Measurements from ENCODE around the gene EMSY. TPM values are rescaled to one million over a fixed set of nuclear protein-coding genes. Genes with fewer than 3 reads are reported as not detected.

The EMSY gene
- total and polyA plus RNA-seq, 12 donors = 7.0 to 48.0 (median 16.4) TPM

GRCh38 chr11:76559346-76559745 is 114.5 kb downstream of the EMSY start:
- no peaks in the 10 kb centered on the region for H3K9me3 ChIP-seq (replicated peaks in 1 of 3)
- H3K27ac ChIP-seq = no peak overlapping the region
- TF ChIP-seq POLR2A (IDR thresholded peaks at IDR 0.05) (no peak), CTCF (IDR thresholded peaks at IDR 0.05) (no peak)
- peaks cover 0 to 2% of the 10 kb centered on the region in 2 donors for H3K4me1 ChIP-seq (replicated peaks in 1 of 2)
- no peak overlapping the region for H3K4me3 ChIP-seq
- H3K36me3 ChIP-seq (replicated peaks in 1 of 2) = no peaks in the 10 kb centered on the region
- H3K27me3 ChIP-seq = no peaks in the 10 kb centered on the region
- DNase-seq = no peak
- WGBS, 4 donors = 69 to 86% (median 81%) methylated on average over 1 of the region's 1 CpG
- intact Hi-C loops (cut with DNase I) = loop anchor here in 1 of 2 donors (10.0 kb wide), 1 partner anchor 125 kb away; no protein-coding TSS in a partner anchor

- no peaks in the 10 kb centered on the region for H3K9me3 ChIP-seq (replicated peaks in 1 of 3)
- H3K27ac ChIP-seq = no peak overlapping the region
- H3K27me3 ChIP-seq = no peaks in the 10 kb centered on the region
- WGBS, 4 donors = 30 to 46% (median 39%) methylated on average over 5 of the region's 5 CpGs
- TF ChIP-seq POLR2A (IDR thresholded peaks at IDR 0.05) (no peak), CTCF (IDR thresholded peaks at IDR 0.05) (no peak)
- no peak overlapping the region for H3K4me3 ChIP-seq
- no peaks in the 10 kb centered on the region for H3K36me3 ChIP-seq (replicated peaks in 1 of 2)
- no peaks in the 10 kb centered on the region for H3K4me1 ChIP-seq (replicated peaks in 1 of 2)
- intact Hi-C loops (cut with DNase I) = loop anchor here in 1 of 2 donors (5.0 kb wide), 1 partner anchor 122 kb away; no protein-coding TSS in a partner anchor
- DNase-seq = peak in 2 of 7 donors; percentile 19 to 22
Observed at GRCh38 chr11:76560219-76560618, 115.4 kb downstream of the EMSY start.

- Histone ChIP-seq H3K9me3 (replicated peaks in 1 of 3) (no peaks in the 10 kb centered on the region), H3K27me3 (no peaks in the 10 kb centered on the region), H3K4me1 (replicated peaks in 1 of 2) (no peaks in the 10 kb centered on the region), H3K4me3 (no peak overlapping the region), H3K27ac (no peak overlapping the region), H3K36me3 (replicated peaks in 1 of 2) (no peaks in the 10 kb centered on the region)
- 53 to 66% (median 61%) methylated on average over 3 to 8 of the region's 8 CpGs for WGBS, 4 donors
- no peak for DNase-seq
- TF ChIP-seq CTCF (IDR thresholded peaks at IDR 0.05) (no peak), POLR2A (IDR thresholded peaks at IDR 0.05) (no peak)
- intact Hi-C loops (cut with DNase I) = loop anchor here in 1 of 2 donors (5.0 kb wide), 1 partner anchor 121 kb away; no protein-coding TSS in a partner anchor
Observed at GRCh38 chr11:76561245-76561644, 116.4 kb downstream of the EMSY start.

GRCh38 chr11:76562541-76562940 is 117.7 kb downstream of the EMSY start:
- Histone ChIP-seq H3K36me3 (replicated peaks in 1 of 2) (no peaks in the 10 kb centered on the region), H3K9me3 (replicated peaks in 1 of 3) (no peaks in the 10 kb centered on the region), H3K27ac (no peak overlapping the region), H3K4me3 (no peak overlapping the region), H3K27me3 (no peaks in the 10 kb centered on the region), H3K4me1 (replicated peaks in 1 of 2) (no peaks in the 10 kb centered on the region)
- intact Hi-C loops (cut with DNase I) = loop anchor here in 1 of 2 donors (5.0 kb wide), 1 partner anchor 120 kb away; no protein-coding TSS in a partner anchor
- WGBS, 4 donors = 71 to 86% (median 77%) methylated on average over 3 of the region's 3 CpGs
- DNase-seq = no peak
- no peak for TF ChIP-seq POLR2A (IDR thresholded peaks at IDR 0.05)
- no peak for TF ChIP-seq CTCF (IDR thresholded peaks at IDR 0.05)

Data from adrenal gland (tissue), 12 donors.